ENCODE data around the gene COL2A1. TPM values are rescaled to one million over a fixed set of nuclear protein-coding genes. Genes with fewer than 3 reads are reported as not detected.

The COL2A1 gene
- total and polyA plus RNA-seq, 9 of the 15 experiments (the other 6 are each of a cell fraction or from before 2014, with no cell fraction given) = 0.46 TPM; not detected in 8

GRCh38 chr12:48036818-48037217 lies 32.5 kb upstream of the COL2A1 start:
- no peaks in the 10 kb centered on the region for H3K9me3 ChIP-seq (replicated peaks; ENCODE audit: control insufficient read depth, insufficient read depth, low read depth, low read length)
- H4K20me1 ChIP-seq (replicated peaks; ENCODE audit: control insufficient read depth, insufficient read depth, low read length) = no peaks in the 10 kb centered on the region
- H2AFZ ChIP-seq (ENCODE audit: low read depth, low read length) = peak overlapping the region; percentile 65; the same call in 1 of the 2 replicates
- ChIA-PET POLR2A (interaction anchor here (0.6 kb wide), 1 partner anchor 27 kb away, joined by 4 read pairs; no protein-coding TSS in a partner anchor), CTCF (ENCODE audit: low intra/inter-chr PET ratio) (interaction anchor here (0.6 kb wide), 1 partner anchor 23 kb away, joined by 6 read pairs; no protein-coding TSS in a partner anchor)
- no peak overlapping the region; the same call in 1 of the 2 replicates for H3K4me2 ChIP-seq (ENCODE audit: insufficient read depth, low read length)
- TF ChIP-seq PHF21A (IDR thresholded peaks at IDR 0.05; ENCODE audit: borderline replicate concordance, low read depth) (no peak), E2F8 (IDR thresholded peaks at IDR 0.05; ENCODE audit: low read depth, partially characterized antibody) (no peak), GATAD2B (IDR thresholded peaks at IDR 0.05; ENCODE audit: borderline replicate concordance) (no peak), HMBOX1 (IDR thresholded peaks at IDR 0.05) (peak; percentile 45; the same call in 1 of the 2 replicates), ZNF398 (CRISPR knock-in tag; IDR thresholded peaks at IDR 0.05) (no peak), ZKSCAN3 (CRISPR knock-in tag; IDR thresholded peaks at IDR 0.05) (no peak), DEAF1 (CRISPR knock-in tag; IDR thresholded peaks at IDR 0.05) (no peak)
- H3K9ac ChIP-seq (ENCODE audit: insufficient read depth in 1 of 2, low read depth in 2 of 2, low read length in 2 of 2) = peak overlapping the region in 1 of 2 experiments; percentile 55; a peak in 1 of 4 replicates
- DNase-seq (ENCODE audit: extremely low read depth in 1 of 4, low spot score in 3 of 4) = peak in 2 of 4 experiments; percentile 17 to 30
- BruUV-seq (replicated peaks) = no TSS peak
- ATAC-seq = peak; percentile 43; the same call in 2 of the 3 replicates
- H3K27ac ChIP-seq (ENCODE audit: extremely low read depth, low read depth, low read length) = no peak overlapping the region
- no peaks in the 10 kb centered on the region for H3K36me3 ChIP-seq (ENCODE audit: control insufficient read depth, insufficient read depth, low read length)
- no peaks in the 10 kb centered on the region for H3K79me2 ChIP-seq (ENCODE audit: control insufficient read depth, insufficient read depth, low read length)
- H3K4me3 ChIP-seq = no peak overlapping the region
- H3K4me1 ChIP-seq (replicated peaks in 1 of 2; ENCODE audit: control insufficient read depth in 2 of 2, insufficient read depth in 2 of 2, low read length in 2 of 2) = peaks cover 0 to 14% of the 10 kb centered on the region in 2 experiments; a peak in 4 of 5 replicates
- FAIRE-seq = no peak
- 30% methylated on average over 4 of the region's 4 CpGs for WGBS (ENCODE audit: insufficient coverage, low coverage, missing lambda C conversion rate)
- in situ Hi-C loops (cut with MboI) (no loop called here), intact Hi-C loops (cut with micrococcal nuclease) (no loop called here)
- H3K9me1 ChIP-seq (ENCODE audit: control insufficient read depth, insufficient read depth, low read length) = no peaks in the 10 kb centered on the region
- no peaks in the 10 kb centered on the region for H3K27me3 ChIP-seq (ENCODE audit: control insufficient read depth in 2 of 2, insufficient read depth in 2 of 2, low read length in 2 of 2)
